ENCODE results near the gene MPP3.

GRCh38 chr17:43789482-43789881, 43.5 kb downstream of the MPP3 start:
- TF ChIP-seq, protein P1, sequence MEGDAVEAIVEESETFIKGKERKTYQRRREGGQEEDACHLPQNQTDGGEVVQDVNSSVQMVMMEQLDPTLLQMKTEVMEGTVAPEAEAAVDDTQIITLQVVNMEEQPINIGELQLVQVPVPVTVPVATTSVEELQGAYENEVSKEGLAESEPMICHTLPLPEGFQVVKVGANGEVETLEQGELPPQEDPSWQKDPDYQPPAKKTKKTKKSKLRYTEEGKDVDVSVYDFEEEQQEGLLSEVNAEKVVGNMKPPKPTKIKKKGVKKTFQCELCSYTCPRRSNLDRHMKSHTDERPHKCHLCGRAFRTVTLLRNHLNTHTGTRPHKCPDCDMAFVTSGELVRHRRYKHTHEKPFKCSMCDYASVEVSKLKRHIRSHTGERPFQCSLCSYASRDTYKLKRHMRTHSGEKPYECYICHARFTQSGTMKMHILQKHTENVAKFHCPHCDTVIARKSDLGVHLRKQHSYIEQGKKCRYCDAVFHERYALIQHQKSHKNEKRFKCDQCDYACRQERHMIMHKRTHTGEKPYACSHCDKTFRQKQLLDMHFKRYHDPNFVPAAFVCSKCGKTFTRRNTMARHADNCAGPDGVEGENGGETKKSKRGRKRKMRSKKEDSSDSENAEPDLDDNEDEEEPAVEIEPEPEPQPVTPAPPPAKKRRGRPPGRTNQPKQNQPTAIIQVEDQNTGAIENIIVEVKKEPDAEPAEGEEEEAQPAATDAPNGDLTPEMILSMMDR (IDR thresholded peaks at IDR 0.05; ENCODE audit: low read depth, low read length): no peak
- no peak for TF ChIP-seq EZH2phosphoT487 (IDR thresholded peaks at IDR 0.05; ENCODE audit: low read depth)
